GM18502 (cell line): Measurements from ENCODE around the gene SRD5A1.

Experiments
- ATAC-seq: cut with Tn5 transposase; IDR thresholded peaks from one replicate; pipeline ENCODE4 v1.9.1; 2021; ENCODE audit warnings: mild to moderate bottlenecking; ENCODE audit not compliant: unreplicated experiment, poor library complexity

The SRD5A1 gene

GRCh38 chr5:6603643-6604042 lies 29.6 kb upstream of the SRD5A1 start:
- no peak for ATAC-seq

GRCh38 chr5:6604341-6604740 lies 28.9 kb upstream of the SRD5A1 start:
- ATAC-seq = no peak

- ATAC-seq = no peak
Measured at GRCh38 chr5:6604946-6605345, 28.3 kb upstream of the SRD5A1 start.

- ATAC-seq = no peak
Measured at GRCh38 chr5:6606884-6607558, 26.2 kb upstream of the SRD5A1 start.

DNA sequence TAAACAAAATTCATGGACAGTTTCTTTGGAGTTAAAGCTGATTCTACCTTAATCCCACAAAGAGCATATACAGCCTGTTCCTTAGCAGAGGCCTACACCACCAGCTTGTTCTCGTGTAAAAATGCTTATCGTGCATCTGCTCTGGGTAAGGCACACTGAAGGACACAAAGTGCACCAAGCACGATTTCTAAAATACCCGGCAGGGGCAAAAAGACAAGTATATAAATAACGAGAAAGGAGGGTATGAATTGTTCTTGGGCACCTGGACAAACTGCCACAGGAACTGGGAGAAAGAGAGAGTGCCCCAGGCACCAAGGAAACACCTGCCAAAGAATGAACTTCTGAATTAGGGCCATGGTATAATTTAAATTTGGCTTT lies 25.7 kb upstream of the SRD5A1 start:
- ATAC-seq = no peak

- ATAC-seq = no peak
Measured at GRCh38 chr5:6608016-6608415, 25.2 kb upstream of the SRD5A1 start.

DNA sequence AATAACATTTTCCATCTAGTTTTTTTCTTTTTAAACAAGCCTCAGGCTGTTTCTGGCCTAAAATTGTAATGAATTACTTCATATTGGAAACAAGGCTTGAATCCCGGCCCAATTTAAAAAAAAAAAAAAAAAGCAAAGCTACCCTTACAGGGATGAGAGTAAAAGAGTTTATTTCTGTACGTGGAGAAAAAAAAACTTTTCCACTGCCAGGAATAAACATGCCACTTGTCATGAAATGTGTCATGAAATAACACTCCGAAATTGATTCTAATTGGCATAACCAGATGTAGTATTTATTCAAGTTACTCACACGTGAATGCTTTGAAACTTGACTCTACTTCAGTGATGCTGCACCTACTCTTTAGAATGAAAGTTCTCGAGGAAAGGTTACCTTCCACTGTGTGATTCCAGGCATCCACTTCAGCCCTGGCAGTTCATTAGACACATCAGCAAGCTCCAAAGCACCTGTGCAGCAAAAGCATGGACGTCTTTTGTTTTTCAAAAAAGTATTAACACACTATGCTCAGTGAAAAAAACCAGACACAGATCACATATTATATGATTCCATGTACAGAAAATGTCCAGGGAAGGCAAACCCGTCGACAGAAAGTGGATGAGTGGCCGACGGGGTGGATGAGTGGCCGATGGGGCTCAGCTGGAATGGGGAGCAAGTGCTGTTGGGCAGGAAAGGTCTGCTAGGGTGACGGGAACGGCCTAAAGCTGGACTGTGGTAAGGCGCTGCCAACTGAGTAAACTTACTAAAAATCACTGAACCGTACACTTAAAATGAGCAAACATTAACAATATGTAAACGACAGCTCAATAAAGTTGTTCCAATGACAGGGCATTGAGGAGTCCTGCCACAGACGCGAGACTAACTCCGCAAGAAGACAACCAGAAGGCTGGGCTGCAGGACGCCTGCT lies 21.6 kb upstream of the SRD5A1 start:
- ATAC-seq = no peak

GRCh38 chr5:6615034-6615815 lies 18.0 kb upstream of the SRD5A1 start:
- no peak for ATAC-seq

DNA sequence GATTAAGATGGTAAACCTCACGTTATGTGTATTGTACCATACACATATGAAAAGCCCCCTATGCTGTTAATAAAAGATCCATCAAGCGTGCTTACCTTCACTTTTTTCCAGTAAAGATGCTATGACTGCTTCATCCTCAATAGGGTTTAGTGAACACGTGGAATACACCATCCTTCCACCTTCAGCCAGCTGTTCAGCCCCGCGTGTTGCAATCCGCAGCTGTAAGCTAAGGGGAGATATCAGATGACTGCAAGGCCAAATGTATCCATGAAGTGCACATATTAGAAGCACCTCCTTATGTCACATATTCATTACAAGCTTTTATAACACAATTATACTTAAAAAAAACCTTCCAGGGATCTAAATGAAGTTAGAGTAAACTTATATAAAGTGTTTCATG lies 16.6 kb upstream of the SRD5A1 start:
- no peak for ATAC-seq

DNA sequence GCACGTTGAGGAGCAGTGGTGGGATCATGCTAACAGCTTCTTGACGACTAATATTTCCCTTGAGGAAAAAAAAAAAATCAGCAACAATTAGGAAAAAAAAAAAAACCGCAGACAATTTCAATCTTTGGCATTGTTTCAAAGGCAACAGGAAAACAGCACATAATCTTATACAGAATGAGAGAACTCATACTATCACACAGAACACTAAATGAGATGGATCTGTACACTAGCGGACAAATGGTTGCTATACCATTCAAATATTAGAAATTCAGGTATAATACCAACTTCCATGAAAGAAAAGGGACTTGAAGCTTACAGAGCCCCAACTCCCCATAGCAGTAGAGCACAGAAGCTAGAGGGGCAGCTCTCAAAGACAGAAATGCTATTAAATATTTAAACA lies 10.0 kb upstream of the SRD5A1 start:
- ATAC-seq = no peak

DNA sequence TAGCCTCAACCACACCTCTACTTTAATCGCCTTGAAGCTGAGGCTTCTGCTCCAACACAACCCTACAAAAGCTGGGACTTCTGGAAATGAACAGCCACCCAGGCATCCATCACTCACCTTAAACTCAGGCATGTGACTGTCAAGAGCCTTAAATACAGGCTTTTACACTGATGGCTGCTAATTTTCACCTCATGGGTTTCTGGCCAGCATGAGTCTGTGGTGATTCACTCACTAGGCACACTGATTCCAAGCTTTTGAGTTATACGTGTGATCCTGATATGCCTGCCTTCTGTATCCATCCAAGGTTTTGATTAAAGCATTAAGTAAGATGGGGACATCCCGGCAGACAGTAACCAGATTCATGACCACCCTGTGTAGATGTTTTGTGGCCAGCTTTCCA lies 9.3 kb upstream of the SRD5A1 start:
- no peak for ATAC-seq

GRCh38 chr5:6626508-6626907 lies 6.7 kb upstream of the SRD5A1 start:
- ATAC-seq = no peak

GRCh38 chr5:6631441-6631840 lies 1.8 kb upstream of the SRD5A1 start:
- no peak for ATAC-seq

GRCh38 chr5:6632324-6632887 lies 834 bp upstream of the SRD5A1 start:
- peak; percentile 27 for ATAC-seq

DNA sequence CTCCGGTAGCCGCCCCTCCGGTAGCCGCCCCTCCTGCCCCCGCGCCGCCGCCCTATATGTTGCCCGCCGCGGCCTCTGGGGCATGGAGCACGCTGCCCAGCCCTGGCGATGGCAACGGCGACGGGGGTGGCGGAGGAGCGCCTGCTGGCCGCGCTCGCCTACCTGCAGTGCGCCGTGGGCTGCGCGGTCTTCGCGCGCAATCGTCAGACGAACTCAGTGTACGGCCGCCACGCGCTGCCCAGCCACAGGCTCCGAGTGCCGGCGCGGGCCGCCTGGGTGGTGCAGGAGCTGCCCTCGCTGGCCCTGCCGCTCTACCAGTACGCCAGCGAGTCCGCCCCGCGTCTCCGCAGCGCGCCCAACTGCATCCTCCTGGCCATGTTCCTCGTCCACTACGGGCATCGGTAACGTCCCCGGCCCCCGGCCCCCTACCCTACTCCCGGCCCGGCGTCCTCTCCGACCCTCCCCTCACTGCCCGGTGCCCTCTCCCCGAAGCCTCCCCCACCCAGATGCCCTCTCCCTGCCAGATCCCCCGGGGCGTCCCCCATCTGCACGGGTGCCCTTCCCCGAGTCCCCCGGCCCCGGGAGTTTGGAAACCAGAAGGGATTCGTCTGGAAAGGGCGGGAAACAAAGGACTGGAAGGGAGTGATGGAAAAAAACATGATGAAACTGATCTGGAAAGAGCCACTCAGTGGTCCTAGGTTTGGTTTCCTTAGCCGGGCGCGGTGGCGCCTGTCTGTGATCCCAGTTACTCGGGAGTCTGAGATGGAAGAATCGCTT lies 417 bp downstream of the SRD5A1 start:
- ATAC-seq = peak; percentile 62

DNA sequence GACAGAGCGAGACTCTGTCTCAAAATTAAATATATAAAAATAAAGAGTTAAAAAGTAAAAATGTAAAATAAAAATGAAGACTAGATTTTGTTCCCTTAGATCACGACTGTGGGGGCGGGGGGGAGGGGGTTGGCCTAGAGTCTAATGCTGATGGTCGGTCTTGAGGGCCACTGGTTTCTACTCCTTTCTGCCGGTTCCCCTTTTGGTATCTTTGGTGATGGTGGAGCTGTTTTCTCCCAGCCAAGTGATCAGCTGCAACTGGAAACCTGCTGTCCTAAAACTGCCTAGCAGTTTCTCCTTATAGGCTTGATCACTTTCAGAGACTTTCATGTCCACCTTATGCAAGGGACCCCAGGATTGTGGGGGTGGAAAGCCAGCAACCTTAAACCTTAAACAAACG lies 1.1 kb downstream of the SRD5A1 start:
- ATAC-seq = no peak

DNA sequence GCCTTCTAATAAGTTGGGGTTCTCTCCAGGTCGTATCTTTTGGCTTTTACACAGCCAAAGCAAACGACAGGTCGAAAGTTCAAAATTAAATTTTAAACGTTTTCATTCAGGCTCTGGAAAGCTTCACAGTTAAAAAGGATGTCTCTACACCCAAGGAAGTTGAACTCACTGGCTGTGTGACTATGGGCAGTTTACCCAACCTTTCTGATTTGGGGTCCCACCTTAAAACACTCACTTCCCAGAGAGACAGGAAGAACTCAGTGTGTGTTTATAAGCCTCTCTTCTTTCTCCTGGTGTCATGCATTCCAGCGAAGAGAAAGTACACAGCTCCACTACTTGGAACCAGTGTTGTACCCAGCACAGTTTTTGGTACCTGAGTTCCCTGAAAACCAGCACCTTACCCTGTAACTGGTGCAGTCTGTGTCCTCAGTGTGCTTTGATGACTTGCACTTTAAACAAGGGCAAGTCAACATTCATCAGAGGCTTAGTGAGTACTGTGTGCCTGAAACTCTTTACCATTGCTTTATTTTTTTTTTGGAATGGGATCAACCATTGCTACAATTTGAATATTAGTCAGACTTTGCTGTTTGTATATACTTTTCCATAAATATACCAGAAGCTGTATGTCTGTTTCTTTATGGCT lies 1.7 kb downstream of the SRD5A1 start:
- ATAC-seq = no peak

- ATAC-seq = no peak
Measured at GRCh38 chr5:6636293-6636692, 3.1 kb downstream of the SRD5A1 start.

GRCh38 chr5:6637022-6637421 lies 3.8 kb downstream of the SRD5A1 start:
- no peak for ATAC-seq
